Mucosa of stomach (tissue), 1 donor: ENCODE results near the gene CLEC4A.
A peak's percentile ranks its signal among the peaks of the same experiment; 100 is the strongest.
"Not testable (repeated sequence)": the region's sequence is repeated elsewhere in the genome, so short reads cannot be mapped to it uniquely, and the experiment has no call there.

Experiments used
- H3K27me3 ChIP-seq: one replicate; pipeline ENCODE4 v1.7.0; 2013; ENCODE audit warnings: mild to moderate bottlenecking, low read length; ENCODE audit not compliant: control insufficient read depth, insufficient read depth
- H3K36me3 ChIP-seq: one replicate; pipeline ENCODE4 v1.7.0; 2013; ENCODE audit warnings: low read length; ENCODE audit not compliant: control insufficient read depth, insufficient read depth
- H3K4me1 ChIP-seq: one replicate; pipeline ENCODE4 v1.7.0; 2013; ENCODE audit warnings: mild to moderate bottlenecking, low read length; ENCODE audit not compliant: control insufficient read depth, insufficient read depth
- H3K4me3 ChIP-seq: one replicate; pipeline ENCODE4 v1.7.0; 2013; ENCODE audit warnings: low read length
- H3K9ac ChIP-seq: one replicate; pipeline ENCODE4 v1.7.0; 2013; ENCODE audit warnings: mild to moderate bottlenecking, low read length, moderate library complexity
- H3K9me3 ChIP-seq: one replicate; pipeline ENCODE4 v1.7.0; 2013; ENCODE audit warnings: mild to moderate bottlenecking, low read length, moderate library complexity; ENCODE audit not compliant: control insufficient read depth
- donor health status: Pancreatic carcinoma.

Gene CLEC4A

DNA sequence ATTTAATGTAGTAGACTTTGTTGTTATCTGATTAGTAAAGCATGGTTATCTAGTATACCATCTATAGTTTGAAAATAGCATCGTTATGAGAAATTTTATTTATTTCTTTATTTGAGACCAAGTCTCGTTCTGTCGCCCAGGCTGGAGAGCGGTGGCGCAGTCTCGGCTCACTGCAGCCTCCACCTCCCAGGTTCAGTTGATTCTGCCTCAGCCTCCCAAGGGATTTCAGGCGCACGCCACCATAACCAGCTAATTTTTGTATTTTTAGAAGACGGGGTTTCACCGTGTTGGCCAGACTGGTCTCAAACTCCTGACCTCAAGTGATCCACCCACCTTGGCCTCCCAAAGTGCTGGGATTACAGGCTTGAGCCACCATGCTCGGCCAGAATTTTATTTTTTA, 34.1 kb upstream of the CLEC4A start:
- H3K9ac ChIP-seq, H3K9me3 ChIP-seq, H3K27me3 ChIP-seq, H3K4me3 ChIP-seq: not testable (repeated sequence)
- Histone ChIP-seq H3K36me3 (peaks cover 12% of the 10 kb centered on the region), H3K4me1 (peaks cover 11% of the 10 kb centered on the region)

DNA sequence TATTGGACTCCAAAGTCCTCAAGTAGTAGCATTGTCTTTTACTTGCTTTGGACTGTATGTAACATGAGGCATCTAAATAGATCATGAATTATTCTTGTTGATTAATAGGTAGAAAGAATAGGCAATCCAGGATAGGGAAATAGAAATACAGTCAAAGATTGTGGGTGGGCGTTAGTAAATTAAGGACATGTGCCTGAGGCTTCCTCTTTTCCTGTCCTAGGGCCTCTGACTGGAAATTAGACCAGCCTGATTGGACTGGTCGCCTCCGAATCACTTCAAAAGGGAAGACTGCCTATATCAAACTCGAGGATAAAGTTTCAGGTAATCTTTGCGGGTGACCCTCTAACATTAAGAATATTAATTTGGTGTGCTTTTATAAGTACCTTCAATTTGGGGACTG, 33.7 kb upstream of the CLEC4A start:
- H3K4me1 ChIP-seq: peaks cover 11% of the 10 kb centered on the region
- no peak overlapping the region for H3K9ac ChIP-seq
- H3K36me3 ChIP-seq: peaks cover 12% of the 10 kb centered on the region
- H3K9me3 ChIP-seq: no peaks in the 10 kb centered on the region
- H3K27me3 ChIP-seq: no peaks in the 10 kb centered on the region
- H3K4me3 ChIP-seq: no peak overlapping the region

DNA sequence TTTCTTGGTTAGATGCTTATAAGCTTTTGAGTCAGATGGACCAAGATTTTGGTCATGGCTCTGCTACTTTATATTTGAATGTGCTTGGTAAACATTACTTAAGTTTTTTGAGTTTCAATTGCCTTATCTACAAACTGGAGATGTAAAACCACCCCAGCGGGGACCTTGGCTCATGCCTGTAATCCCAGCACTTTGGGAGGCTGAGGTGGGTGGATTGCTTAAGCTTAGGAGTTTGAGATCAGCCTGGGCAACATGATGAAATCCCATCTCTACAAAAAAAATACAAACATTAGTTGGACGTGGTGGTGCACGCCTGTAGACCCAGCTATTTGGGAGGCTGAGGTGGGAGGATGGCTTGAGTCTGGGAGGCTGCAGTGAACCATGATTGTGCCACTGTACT, 30.1 kb upstream of the CLEC4A start:
- peaks cover 20% of the 10 kb centered on the region for H3K36me3 ChIP-seq

DNA sequence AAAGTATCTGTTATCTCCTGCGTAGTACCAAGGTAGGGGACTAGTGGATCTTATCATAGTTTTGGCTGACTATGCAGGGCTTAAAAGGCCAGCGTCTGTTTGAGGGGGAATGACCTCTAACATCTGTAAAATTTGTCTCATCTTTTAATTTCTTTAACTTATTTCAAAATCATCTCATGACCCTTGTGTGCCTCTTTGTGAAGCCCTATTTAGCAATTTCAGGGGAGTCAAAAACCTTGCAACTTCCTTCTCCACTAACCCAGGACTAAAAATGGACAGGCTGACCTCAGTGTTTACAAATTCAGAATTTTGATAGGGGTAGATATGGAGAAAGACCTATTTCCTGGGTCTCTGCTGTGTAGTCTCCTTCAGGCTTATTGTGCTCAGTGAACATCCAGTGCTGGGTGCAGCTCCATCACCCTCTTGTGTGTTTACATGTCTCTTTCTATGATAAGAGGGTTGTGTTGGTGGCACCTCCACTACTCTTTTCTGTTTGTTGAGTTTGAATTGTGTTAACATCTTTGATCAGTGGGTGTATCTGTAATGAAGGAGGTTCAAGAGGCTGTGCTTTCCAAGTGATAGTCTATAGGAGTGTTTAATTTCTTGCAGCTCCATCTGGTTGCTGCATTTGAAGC, 27.0 kb upstream of the CLEC4A start:
- H3K4me1 ChIP-seq: no peaks in the 10 kb centered on the region
- no peak overlapping the region for H3K9ac ChIP-seq
- peaks cover 20% of the 10 kb centered on the region for H3K36me3 ChIP-seq
- H3K4me3 ChIP-seq: no peak overlapping the region
- H3K27me3 ChIP-seq: no peaks in the 10 kb centered on the region
- no peaks in the 10 kb centered on the region for H3K9me3 ChIP-seq

More for the DNA sequence above, 30.1 kb upstream of the CLEC4A start:
- H3K4me3 ChIP-seq: no peak overlapping the region
- peaks cover under 1% of the 10 kb centered on the region for H3K4me1 ChIP-seq
- no peaks in the 10 kb centered on the region for H3K9me3 ChIP-seq
- H3K9ac ChIP-seq: no peak overlapping the region
- no peaks in the 10 kb centered on the region for H3K27me3 ChIP-seq

- no peak overlapping the region for H3K4me3 ChIP-seq
- H3K27me3 ChIP-seq: no peaks in the 10 kb centered on the region
These were observed 24.2 kb upstream of the CLEC4A start for GRCh38 chr12:8099235-8099634.

GRCh38 chr12:8108808-8109398, 14.5 kb upstream of the CLEC4A start:
- Histone ChIP-seq H3K9ac (peak overlapping the region; percentile 38), H3K9me3 (no peaks in the 10 kb centered on the region), H3K36me3 (no peaks in the 10 kb centered on the region), H3K4me1 (no peaks in the 10 kb centered on the region), H3K27me3 (no peaks in the 10 kb centered on the region), H3K4me3 (no peak overlapping the region)

More at GRCh38 chr12:8099235-8099634, 24.2 kb upstream of the CLEC4A start:
- H3K4me1 ChIP-seq: no peaks in the 10 kb centered on the region
- H3K9ac ChIP-seq: no peak overlapping the region
- peaks cover 9% of the 10 kb centered on the region for H3K36me3 ChIP-seq
- no peaks in the 10 kb centered on the region for H3K9me3 ChIP-seq

- not testable (repeated sequence) for H3K4me1 ChIP-seq, H3K9me3 ChIP-seq, H3K36me3 ChIP-seq, H3K4me3 ChIP-seq, H3K9ac ChIP-seq, H3K27me3 ChIP-seq
These were observed 10.3 kb upstream of the CLEC4A start for GRCh38 chr12:8113117-8113516.

DNA sequence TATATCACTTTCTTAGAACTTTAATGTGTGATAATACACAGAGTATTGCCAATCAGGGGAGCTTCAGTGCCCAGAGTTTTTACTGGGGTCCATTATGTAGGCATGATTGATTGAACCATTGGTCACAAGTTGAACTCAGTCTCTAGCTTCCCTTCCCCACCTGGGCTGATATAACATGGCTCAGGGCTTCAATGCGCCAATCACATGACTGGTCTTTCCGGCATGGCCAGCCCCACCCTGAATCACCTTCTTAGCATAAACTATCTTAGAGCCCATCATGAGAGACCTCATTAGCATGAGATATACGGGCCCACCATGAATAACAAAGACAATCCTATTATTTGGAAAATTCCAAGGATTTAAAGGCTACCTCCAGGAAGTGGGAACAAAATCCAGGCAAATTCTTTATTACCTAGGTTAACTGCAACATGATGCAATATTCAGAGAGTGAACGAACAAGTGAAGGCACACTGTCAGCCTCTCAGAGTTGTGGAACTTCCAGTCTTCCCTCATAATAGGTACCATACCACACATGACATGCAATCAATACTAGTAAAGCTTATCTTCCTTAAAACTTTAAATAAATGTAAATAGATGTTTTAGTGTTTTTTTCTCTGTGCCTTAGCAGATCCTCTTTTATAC, 3.2 kb upstream of the CLEC4A start:
- H3K36me3 ChIP-seq: no peaks in the 10 kb centered on the region
- no peaks in the 10 kb centered on the region for H3K9me3 ChIP-seq
- H3K4me3 ChIP-seq: no peak overlapping the region
- H3K4me1 ChIP-seq: no peaks in the 10 kb centered on the region
- H3K27me3 ChIP-seq: no peaks in the 10 kb centered on the region
- H3K9ac ChIP-seq: no peak overlapping the region

DNA sequence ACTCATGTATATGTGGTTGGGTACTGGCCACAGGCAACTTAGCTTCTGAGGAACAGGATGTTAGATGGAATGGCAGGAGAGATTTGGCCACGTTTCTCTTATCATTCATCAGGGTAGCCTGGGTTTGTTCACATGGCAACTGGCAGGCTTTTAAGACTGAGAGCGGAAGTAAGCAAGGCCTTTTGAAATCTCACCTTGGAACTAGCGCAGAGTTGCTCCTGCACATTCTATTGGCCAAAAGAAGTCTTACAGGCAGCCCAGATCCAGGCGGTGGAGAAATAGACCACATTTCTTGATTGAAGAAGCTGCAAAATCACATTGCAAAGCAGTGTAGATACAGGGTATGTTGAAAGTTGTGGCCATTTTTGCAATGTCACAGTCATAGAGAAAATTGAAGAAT, 3.7 kb downstream of the CLEC4A start:
- no peaks in the 10 kb centered on the region for H3K4me1 ChIP-seq
- no peak overlapping the region for H3K4me3 ChIP-seq
- H3K9ac ChIP-seq: no peak overlapping the region
- H3K27me3 ChIP-seq: no peaks in the 10 kb centered on the region
- no peaks in the 10 kb centered on the region for H3K9me3 ChIP-seq
- no peaks in the 10 kb centered on the region for H3K36me3 ChIP-seq

- H3K9me3 ChIP-seq, H3K4me3 ChIP-seq, H3K36me3 ChIP-seq, H3K9ac ChIP-seq, H3K4me1 ChIP-seq, H3K27me3 ChIP-seq: not testable (repeated sequence)
These were observed 10.4 kb downstream of the CLEC4A start for GRCh38 chr12:8133636-8134397.

GRCh38 chr12:8134398-8134930, 11.0 kb downstream of the CLEC4A start:
- H3K9me3 ChIP-seq, H3K4me1 ChIP-seq, H3K9ac ChIP-seq, H3K36me3 ChIP-seq, H3K4me3 ChIP-seq, H3K27me3 ChIP-seq: not testable (repeated sequence)

DNA sequence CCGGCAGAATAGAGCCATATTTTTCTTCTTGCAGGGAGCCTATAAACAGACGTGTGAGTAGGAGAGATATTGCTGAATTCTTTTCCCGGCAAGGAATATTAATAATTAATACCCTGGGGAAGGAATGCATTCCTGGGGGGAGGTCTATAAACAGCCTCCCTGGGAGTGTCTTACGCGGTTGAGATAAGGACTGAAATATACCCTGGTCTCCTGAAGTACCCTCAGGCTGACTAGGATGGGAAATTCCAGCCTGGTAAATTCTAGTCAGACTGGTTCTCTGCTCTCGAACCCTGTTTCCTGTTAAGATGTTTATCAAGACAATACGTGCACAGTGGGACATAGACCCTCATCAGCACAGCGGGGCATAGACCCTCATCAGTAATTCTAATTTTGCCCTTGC, 18.2 kb downstream of the CLEC4A start:
- H3K36me3 ChIP-seq, H3K4me3 ChIP-seq: not testable (repeated sequence)

More for the DNA sequence above, 18.2 kb downstream of the CLEC4A start:
- H3K27me3 ChIP-seq, H3K4me1 ChIP-seq, H3K9ac ChIP-seq, H3K9me3 ChIP-seq: not testable (repeated sequence)
